Mesodermal cell (in vitro differentiated cells): ENCODE measurements around the gene KCTD20.

Experiments
- H3K27ac ChIP-seq: 2 replicates; pipeline ENCODE4 v1.7.0; 2013; ENCODE audit warnings: mild to moderate bottlenecking, low read depth, low read length, moderate library complexity; ENCODE audit not compliant: severe bottlenecking
- H3K36me3 ChIP-seq: 2 replicates; pipeline ENCODE4 v1.7.1; 2013; ENCODE audit warnings: mild to moderate bottlenecking, low read length, moderate library complexity; ENCODE audit not compliant: control insufficient read depth, insufficient read depth
- H3K4me1 ChIP-seq: one replicate; pipeline ENCODE4 v1.7.1; 2013; ENCODE audit warnings: mild to moderate bottlenecking, low read length; ENCODE audit not compliant: insufficient read depth, control insufficient read depth, poor library complexity, severe bottlenecking
- H3K4me3 ChIP-seq: 2 replicates; pipeline ENCODE4 v1.7.0; 2013; ENCODE audit warnings: low read length, control low read depth, mild to moderate bottlenecking; ENCODE audit not compliant: insufficient read depth, poor library complexity, severe bottlenecking; ENCODE audit errors: extremely low read depth
- H3K9me3 ChIP-seq: 2 replicates; pipeline ENCODE4 v1.7.1; 2013; ENCODE audit warnings: mild to moderate bottlenecking, low read length, moderate library complexity; ENCODE audit not compliant: control insufficient read depth
- WGBS, 2 experiments: methylation state at CpG; one replicate each; pipeline ENCODE4 v1.1.5; 2013; ENCODE audit warnings: missing lambda C conversion rate in 2 of 2; ENCODE audit not compliant: insufficient coverage in 2 of 2; 5-methylcytosine and 5-hydroxymethylcytosine counted together

KCTD20 gene

DNA sequence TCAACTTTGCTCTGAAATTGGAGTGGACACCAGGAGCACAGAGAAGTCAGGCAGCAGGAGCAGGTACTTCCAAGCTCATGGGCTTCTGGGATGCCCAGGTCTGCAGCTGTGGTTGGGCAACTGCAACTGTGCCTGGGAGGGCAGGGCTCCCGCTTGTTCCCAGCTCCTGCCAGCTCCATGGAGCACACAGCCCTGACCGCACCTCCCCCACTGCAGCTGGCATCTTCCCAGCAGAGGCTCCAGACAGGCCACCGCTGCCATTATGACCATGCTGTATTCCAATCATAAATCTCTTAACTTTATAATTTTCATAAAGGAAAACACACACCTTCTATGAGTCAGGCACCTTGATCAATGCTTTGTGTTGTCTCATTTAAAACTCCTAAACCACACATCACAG is 67.6 kb downstream of the KCTD20 start:
- Histone ChIP-seq H3K4me1 (no peaks in the 10 kb centered on the region), H3K4me3 (no peak overlapping the region), H3K36me3 (peaks cover 88% of the 10 kb centered on the region), H3K9me3 (no peaks in the 10 kb centered on the region), H3K27ac (no peak overlapping the region)
- 93 to 100% methylated on average over 2 to 3 of the region's 3 CpGs for WGBS, 2 experiments

DNA sequence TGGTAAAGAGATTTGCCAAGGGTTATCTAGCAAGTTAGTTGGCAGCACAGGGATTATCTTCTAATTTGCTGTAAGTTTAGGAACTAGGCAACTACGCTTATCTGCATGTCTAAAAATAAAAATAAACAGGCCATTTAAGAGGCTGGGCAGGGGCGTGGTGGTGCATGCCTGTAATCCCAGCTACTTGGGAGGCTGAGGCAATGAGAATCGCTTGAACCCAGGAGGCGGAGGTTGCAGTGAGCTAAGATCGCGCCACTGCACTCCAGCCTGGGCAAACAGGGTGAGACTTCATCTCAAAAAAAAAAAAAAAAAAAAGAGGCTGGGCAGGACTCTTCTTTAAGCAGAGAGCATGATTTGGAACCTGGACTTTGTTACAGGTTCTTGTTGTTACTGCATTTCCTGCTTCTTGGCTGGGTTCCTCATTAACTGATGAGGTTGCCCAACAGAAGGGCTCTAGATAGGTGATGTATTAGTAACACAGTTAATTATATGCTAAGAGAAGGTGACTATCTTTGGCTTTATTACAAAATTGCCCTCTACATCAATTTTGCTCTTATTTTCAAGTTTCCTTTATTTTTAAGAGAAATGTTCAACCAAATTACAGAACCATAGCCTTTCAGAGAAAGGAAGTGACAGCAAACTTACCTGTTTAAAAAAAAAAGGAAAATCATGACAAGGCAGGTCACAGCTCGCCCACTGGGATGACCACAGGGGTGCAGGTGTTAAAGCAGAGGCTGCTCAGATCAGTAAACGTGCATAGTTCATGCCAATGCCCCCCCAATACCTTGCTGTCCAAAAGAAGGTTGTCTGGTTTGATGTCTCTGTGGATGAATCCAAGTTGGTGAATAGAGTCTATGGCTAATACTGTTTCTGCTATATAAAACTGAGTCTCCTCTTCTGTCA is 72.0 kb downstream of the KCTD20 start:
- WGBS, 2 experiments = 93 to 94% methylated on average over 6 to 8 of the region's 8 CpGs

DNA sequence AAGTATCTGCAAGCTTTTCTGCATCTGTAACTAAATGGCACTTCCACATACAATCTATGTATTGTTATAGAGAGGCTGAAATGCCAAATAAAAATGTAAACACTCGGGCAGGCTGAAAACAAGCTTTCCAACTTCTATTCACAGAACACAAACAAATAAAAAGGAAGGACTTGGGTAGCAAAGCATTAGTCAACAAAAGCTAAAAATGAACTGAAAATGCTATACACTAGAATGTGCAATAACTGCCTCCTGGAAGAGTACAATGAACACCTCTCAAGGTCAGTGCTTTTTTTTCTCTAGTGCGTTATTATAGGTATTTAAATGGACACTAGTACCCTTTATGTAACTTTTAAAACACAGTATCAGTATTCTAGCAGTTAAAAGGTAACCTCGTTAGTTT is 73.0 kb downstream of the KCTD20 start:
- Histone ChIP-seq H3K4me1 (no peaks in the 10 kb centered on the region), H3K36me3 (peaks cover 94% of the 10 kb centered on the region), H3K9me3 (no peaks in the 10 kb centered on the region), H3K4me3 (no peak overlapping the region), H3K27ac (no peak overlapping the region)
- WGBS, 2 experiments = no CpG with 5 or more reads among the region's 3 CpGs

More for the DNA sequence above, 72.0 kb downstream of the KCTD20 start:
- Histone ChIP-seq H3K4me1 (no peaks in the 10 kb centered on the region), H3K9me3 (no peaks in the 10 kb centered on the region), H3K4me3 (no peak overlapping the region), H3K27ac (no peak overlapping the region), H3K36me3 (peaks cover 94% of the 10 kb centered on the region)

DNA sequence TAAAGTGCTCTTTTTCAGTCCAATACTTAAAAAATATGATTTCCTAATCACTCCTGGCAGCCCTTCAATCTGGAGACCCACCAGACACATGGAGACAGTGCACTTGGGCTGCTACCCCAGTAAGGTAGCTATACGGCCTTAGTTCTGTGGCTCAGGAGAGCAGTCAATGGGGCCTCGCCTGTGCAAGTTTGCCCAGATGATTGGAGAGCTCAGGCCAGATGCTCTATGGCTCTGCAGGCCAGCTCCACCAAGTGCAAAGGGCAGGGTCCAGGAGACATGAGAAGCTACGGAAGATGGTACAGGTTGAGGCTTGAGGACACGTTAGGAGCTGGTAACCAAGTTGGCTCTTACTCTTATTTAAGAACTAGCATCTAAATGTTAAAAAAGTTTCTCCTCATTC is 73.8 kb downstream of the KCTD20 start:
- H3K36me3 ChIP-seq = peaks cover 93% of the 10 kb centered on the region
- H3K4me3 ChIP-seq = no peak overlapping the region
- no peaks in the 10 kb centered on the region for H3K4me1 ChIP-seq
- 91 to 100% methylated on average over 2 to 3 of the region's 4 CpGs for WGBS, 2 experiments
- H3K9me3 ChIP-seq = no peaks in the 10 kb centered on the region
- no peak overlapping the region for H3K27ac ChIP-seq

DNA sequence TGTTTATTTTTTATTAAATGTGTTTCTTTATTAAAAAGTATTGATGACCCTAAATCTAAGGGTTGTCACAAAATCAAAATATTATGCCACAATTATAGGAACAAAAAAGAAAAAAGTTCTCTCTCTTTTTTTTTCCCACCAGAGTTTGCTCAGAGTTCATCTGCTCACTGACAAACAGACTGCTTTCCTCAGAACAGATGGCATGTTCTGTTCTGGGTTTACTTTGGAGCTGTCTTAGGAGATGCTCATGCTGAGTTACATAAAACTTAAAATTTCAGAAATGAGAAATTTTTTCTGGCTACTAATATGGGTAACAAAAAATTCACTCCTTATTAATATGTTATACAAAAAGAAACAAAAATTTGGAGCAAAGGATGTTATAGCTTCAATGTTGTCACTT is 74.2 kb downstream of the KCTD20 start:
- Histone ChIP-seq H3K9me3 (no peaks in the 10 kb centered on the region), H3K36me3 (peaks cover 93% of the 10 kb centered on the region), H3K27ac (no peak overlapping the region), H3K4me3 (no peak overlapping the region), H3K4me1 (no peaks in the 10 kb centered on the region)

DNA sequence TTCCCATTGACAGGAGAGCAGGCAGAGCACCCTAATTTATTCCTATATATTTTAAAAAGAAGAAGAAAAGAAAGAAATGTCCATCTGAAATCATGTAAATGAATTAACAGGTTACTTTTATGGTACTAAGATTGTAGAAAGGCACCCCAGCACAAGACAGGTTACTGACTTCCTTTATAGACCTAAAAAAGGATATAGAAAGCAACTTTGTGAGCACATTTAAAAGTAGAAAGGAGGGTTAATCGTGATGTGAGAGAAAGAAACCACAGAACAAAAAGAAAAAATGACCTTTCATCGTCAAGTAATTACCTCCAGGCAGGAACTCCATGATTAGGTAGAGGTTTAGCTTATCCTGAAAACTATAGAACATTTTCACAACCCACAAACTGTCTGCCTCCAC is 74.6 kb downstream of the KCTD20 start:
- Histone ChIP-seq H3K9me3 (no peaks in the 10 kb centered on the region), H3K4me3 (no peak overlapping the region), H3K4me1 (no peaks in the 10 kb centered on the region), H3K36me3 (peaks cover 93% of the 10 kb centered on the region), H3K27ac (no peak overlapping the region)
- no CpG with 5 or more reads among the region's 2 CpGs for WGBS, 2 experiments

DNA sequence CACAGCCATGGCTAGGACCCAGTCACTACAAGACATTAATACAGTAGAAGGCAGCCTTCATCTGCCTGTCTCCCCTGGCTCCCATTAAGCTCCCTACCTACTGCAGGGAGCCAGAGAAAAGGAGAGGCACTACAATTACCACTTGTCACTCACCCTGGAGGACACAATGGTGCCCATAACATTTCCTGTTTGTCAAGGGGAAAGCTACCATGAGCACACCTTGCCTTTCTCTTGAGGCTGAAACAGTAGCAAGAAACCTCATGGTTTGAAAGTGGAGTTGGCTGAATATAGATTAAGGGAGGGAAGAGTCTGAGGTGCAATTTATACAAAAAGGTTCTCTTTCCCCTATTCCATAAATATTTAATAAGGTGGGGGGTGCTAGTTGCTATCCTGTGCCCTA is 76.6 kb downstream of the KCTD20 start:
- Histone ChIP-seq H3K4me3 (no peak overlapping the region), H3K27ac (no peak overlapping the region), H3K9me3 (no peaks in the 10 kb centered on the region), H3K4me1 (no peaks in the 10 kb centered on the region), H3K36me3 (peaks cover 95% of the 10 kb centered on the region)

DNA sequence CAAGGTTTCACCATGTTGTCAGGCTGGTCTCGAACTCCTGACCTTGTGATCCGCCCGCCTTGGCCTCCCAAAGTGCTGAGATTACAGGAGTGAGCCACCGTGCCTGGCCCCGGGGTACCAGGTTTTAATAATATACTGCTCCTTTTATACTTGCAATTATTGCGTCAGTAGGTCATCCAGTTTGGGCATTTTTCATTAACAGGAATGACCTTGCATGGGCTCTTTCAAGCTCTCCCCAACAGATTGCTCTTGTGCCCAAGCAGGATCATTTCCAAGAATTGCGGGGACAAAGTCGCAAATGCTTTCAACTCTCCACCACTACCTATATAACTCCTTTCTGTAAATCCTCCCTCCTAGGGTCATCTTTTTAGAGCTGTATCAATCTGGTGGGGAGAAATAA is 80.7 kb downstream of the KCTD20 start:
- WGBS, 2 experiments = 90 to 100% methylated on average over 6 to 8 of the region's 8 CpGs
- no peak overlapping the region for H3K4me3 ChIP-seq
- no peaks in the 10 kb centered on the region for H3K9me3 ChIP-seq
- no peak overlapping the region for H3K27ac ChIP-seq
- peaks cover 92% of the 10 kb centered on the region for H3K36me3 ChIP-seq
- H3K4me1 ChIP-seq = no peaks in the 10 kb centered on the region

DNA sequence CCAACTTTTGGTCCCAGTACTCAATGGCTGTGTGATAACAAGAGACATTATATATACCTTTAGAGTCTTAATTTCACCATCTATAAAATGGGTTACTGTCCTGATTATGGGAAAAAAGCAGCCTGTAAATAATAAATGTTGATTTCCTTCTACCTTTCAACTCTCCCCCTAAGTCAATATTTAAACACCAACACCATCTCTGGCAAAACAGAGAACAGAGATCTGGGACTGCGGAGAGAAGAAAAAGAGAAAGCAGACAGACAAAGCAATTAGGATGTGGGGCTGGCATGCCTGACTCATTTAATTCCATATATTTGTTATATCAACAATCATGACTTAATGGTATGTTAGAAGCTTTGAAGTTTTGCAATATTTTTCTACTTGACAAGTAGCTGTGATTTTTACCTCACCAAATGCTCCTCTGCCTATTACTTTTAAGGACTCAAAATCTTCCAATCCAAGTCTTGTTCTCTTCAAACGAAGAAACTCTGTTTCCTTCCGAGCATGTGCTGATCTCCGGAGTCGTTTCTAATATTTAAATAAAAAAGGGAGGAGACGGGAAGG is 81.2 kb downstream of the KCTD20 start:
- H3K4me1 ChIP-seq = no peaks in the 10 kb centered on the region
- no peak overlapping the region for H3K4me3 ChIP-seq
- no peak overlapping the region for H3K27ac ChIP-seq
- no CpG with 5 or more reads among the region's 6 CpGs for WGBS, 2 experiments
- peaks cover 92% of the 10 kb centered on the region for H3K36me3 ChIP-seq
- H3K9me3 ChIP-seq = no peaks in the 10 kb centered on the region

DNA sequence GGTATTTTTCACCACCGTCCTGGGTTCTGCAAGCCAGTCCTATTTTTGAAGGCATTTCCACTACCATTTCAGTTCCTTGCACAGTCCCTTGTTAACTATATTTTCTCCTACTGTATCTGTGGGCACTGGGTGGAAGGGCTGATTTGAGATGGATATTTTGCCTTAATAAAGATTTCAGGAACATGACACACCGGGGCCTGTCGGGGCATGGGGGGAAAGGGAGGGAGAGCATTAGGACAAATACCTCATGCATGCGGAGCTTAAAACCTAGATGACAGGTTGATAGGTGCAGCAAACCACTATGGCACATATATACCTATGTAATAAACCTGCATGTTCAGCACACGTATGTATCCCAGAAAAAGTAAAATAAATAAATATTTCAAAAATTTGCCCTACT is 82.1 kb downstream of the KCTD20 start:
- Histone ChIP-seq H3K4me3 (no peak overlapping the region), H3K4me1 (no peaks in the 10 kb centered on the region), H3K9me3 (no peaks in the 10 kb centered on the region), H3K36me3 (peaks cover 91% of the 10 kb centered on the region), H3K27ac (no peak overlapping the region)
- 100% methylated on average over 3 to 4 of the region's 5 CpGs for WGBS, 2 experiments

DNA sequence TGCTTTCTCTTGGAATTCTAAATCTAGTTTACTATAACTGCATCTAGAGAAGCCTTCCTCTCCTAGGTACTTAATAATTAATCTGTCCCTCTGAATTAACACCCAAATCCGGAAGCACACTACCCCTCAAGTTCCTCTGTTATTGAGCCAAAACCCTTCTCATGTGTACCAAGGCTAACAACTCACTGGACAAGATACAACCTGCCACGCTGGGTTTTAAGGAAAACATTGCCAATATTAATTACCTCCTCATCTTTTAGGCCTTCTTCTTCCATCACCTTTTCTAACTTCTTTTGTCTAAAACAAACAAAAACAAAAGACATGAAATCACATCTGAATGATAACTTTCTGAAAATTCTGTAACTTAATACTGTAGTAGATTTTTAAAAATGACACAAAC is 82.5 kb downstream of the KCTD20 start:
- Histone ChIP-seq H3K27ac (no peak overlapping the region), H3K36me3 (peaks cover 89% of the 10 kb centered on the region), H3K9me3 (no peaks in the 10 kb centered on the region), H3K4me1 (no peaks in the 10 kb centered on the region), H3K4me3 (no peak overlapping the region)
- 100% methylated on average over 2 of the region's 2 CpGs for WGBS, 2 experiments
